HEK293 (cell line): ENCODE data around the gene RFK.

Source experiments
- CTCF ChIA-PET: fragments of 350-600 bp; formaldehyde crosslinking; extraction: SDS; loops from one replicate; lab custom pipeline; 2021; ENCODE audit warnings: antibody characterized with exemption; lab: Yijun Ruan, JAX
- POLR2A ChIA-PET: fragments of 300-600 bp; formaldehyde crosslinking; extraction: SDS; loops from one replicate; lab custom pipeline; 2020; ENCODE audit warnings: antibody characterized with exemption, inconsistent platforms; lab: Yijun Ruan, JAX
- H3K27ac ChIP-seq: fragments of 200-500 bp; sonication (Bioruptor generic); 2 replicates; pipeline ENCODE4 v1.5.1; 2014; ENCODE audit warnings: low read depth, low read length, control low read depth, inconsistent platforms; ENCODE audit errors: extremely low read depth
- H3K36me3 ChIP-seq, 2 experiments: fragments of 200-500 bp in 1 of 2; sonication (Bioruptor generic) in 1 of 2; 1 replicate in 1 of 2; 2 replicates in 1 of 2; pipeline ENCODE4 v1.5.1; 2014 to 2017; ENCODE audit warnings: inconsistent platforms in 2 of 2, low read length in 2 of 2; ENCODE audit not compliant: control insufficient read depth in 2 of 2, insufficient read depth in 1 of 2
- H3K4me1 ChIP-seq: fragments of 200-500 bp; sonication (Bioruptor generic); 2 replicates; pipeline ENCODE4 v1.5.1; 2014; ENCODE audit warnings: mild to moderate bottlenecking, low read length, inconsistent platforms; ENCODE audit not compliant: control insufficient read depth, insufficient read depth
- H3K4me3 ChIP-seq: 2 replicates; pipeline ENCODE4 v1.5.1; 2011; ENCODE audit warnings: low read depth, mild to moderate bottlenecking, control low read depth, low read length, moderate library complexity
- H3K9me3 ChIP-seq: fragments of 200-500 bp; sonication (Bioruptor generic); 2 replicates; pipeline ENCODE4 v1.5.1; 2014; ENCODE audit warnings: low read depth, low read length, inconsistent platforms; ENCODE audit not compliant: control insufficient read depth, insufficient read depth
- BCL11B ChIP-seq: fragments of 450-650 bp; formaldehyde crosslinking; IDR thresholded peaks from 2 replicates; pipeline ENCODE4 v1.5.1; 2016; ENCODE audit warnings: low read depth, missing biosample characterization, missing genetic modification characterization
- KLF1 ChIP-seq: fragments of 450-650 bp; formaldehyde crosslinking; IDR thresholded peaks from 2 replicates; pipeline ENCODE4 v1.5.1; 2016; ENCODE audit warnings: missing biosample characterization, missing genetic modification characterization
- KLF9 ChIP-seq: fragments of 450-650 bp; formaldehyde crosslinking; IDR thresholded peaks from 2 replicates; pipeline ENCODE4 v1.5.1; 2016; ENCODE audit warnings: missing biosample characterization, missing genetic modification characterization, low read depth
- SALL2 ChIP-seq: fragments of 450-650 bp; formaldehyde crosslinking; IDR thresholded peaks from 2 replicates; pipeline ENCODE4 v1.5.0; 2017; ENCODE audit warnings: missing biosample characterization, mild to moderate bottlenecking, missing genetic modification characterization, borderline replicate concordance
- SETDB1 ChIP-seq: IDR thresholded peaks from one replicate; pipeline ENCODE4 v1.6.1; 2017; ENCODE audit warnings: mild to moderate bottlenecking, low read length, moderate library complexity, mixed read lengths; ENCODE audit not compliant: insufficient read length
- TRIM28 ChIP-seq: IDR thresholded peaks from 2 replicates; pipeline ENCODE4 v1.6.1; 2011; ENCODE audit warnings: low read length, control low read depth, borderline replicate concordance
- YY2 ChIP-seq: fragments of 450-650 bp; formaldehyde crosslinking; IDR thresholded peaks from 2 replicates; pipeline ENCODE4 v1.5.1; 2016; ENCODE audit warnings: missing biosample characterization, missing genetic modification characterization
- ZBTB20 ChIP-seq: fragments of 450-650 bp; formaldehyde crosslinking; IDR thresholded peaks from 2 replicates; pipeline ENCODE4 v1.5.1; 2016; ENCODE audit warnings: missing biosample characterization, missing genetic modification characterization
- ZFHX2 ChIP-seq: fragments of 450-650 bp; formaldehyde crosslinking; conservative IDR thresholded peaks from 2 replicates; pipeline ENCODE4 v1.5.1; 2016; ENCODE audit warnings: missing biosample characterization, missing genetic modification characterization
- ZFP41 ChIP-seq: fragments of 450-650 bp; formaldehyde crosslinking; IDR thresholded peaks from 2 replicates; pipeline ENCODE4 v1.5.1; 2016; ENCODE audit warnings: missing biosample characterization, missing genetic modification characterization, borderline replicate concordance
- ZNF146 ChIP-seq: fragments of 450-650 bp; formaldehyde crosslinking; IDR thresholded peaks from 2 replicates; pipeline ENCODE4 v1.5.1; 2016; ENCODE audit warnings: missing biosample characterization, missing genetic modification characterization
- ZNF202 ChIP-seq: fragments of 450-650 bp; formaldehyde crosslinking; IDR thresholded peaks from 2 replicates; pipeline ENCODE4 v1.5.1; 2016; ENCODE audit warnings: missing biosample characterization, missing genetic modification characterization, borderline replicate concordance
- ZNF239 ChIP-seq: fragments of 450-650 bp; formaldehyde crosslinking; IDR thresholded peaks from 2 replicates; pipeline ENCODE4 v1.5.1; 2016; ENCODE audit warnings: missing biosample characterization, missing genetic modification characterization
- ZNF280D ChIP-seq: fragments of 450-650 bp; formaldehyde crosslinking; IDR thresholded peaks from 2 replicates; pipeline ENCODE4 v1.5.1; 2016; ENCODE audit warnings: missing biosample characterization, missing genetic modification characterization
- ZNF366 ChIP-seq: fragments of 450-650 bp; formaldehyde crosslinking; conservative IDR thresholded peaks from 2 replicates; pipeline ENCODE4 v1.5.1; 2016; ENCODE audit warnings: missing biosample characterization, missing genetic modification characterization
- ZNF501 ChIP-seq: fragments of 450-650 bp; formaldehyde crosslinking; IDR thresholded peaks from 2 replicates; pipeline ENCODE4 v1.5.1; 2016; ENCODE audit warnings: missing biosample characterization, missing genetic modification characterization
- ZNF513 ChIP-seq: fragments of 450-650 bp; IDR thresholded peaks from 2 replicates; pipeline ENCODE4 v1.5.1; 2018; ENCODE audit warnings: missing biosample characterization, missing genetic modification characterization
- ZNF544 ChIP-seq: fragments of 450-650 bp; formaldehyde crosslinking; IDR thresholded peaks from 2 replicates; pipeline ENCODE4 v1.5.0; 2017; ENCODE audit warnings: missing biosample characterization, missing genetic modification characterization
- ZNF629 ChIP-seq: fragments of 450-650 bp; formaldehyde crosslinking; IDR thresholded peaks from 2 replicates; pipeline ENCODE4 v1.5.1; 2017; ENCODE audit warnings: missing biosample characterization, missing genetic modification characterization
- ZNF843 ChIP-seq: fragments of 450-650 bp; formaldehyde crosslinking; IDR thresholded peaks from 2 replicates; pipeline ENCODE4 v1.5.1; 2016; ENCODE audit warnings: missing biosample characterization, missing genetic modification characterization
- ZSCAN30 ChIP-seq: fragments of 450-650 bp; IDR thresholded peaks from 2 replicates; pipeline ENCODE4 v1.5.1; 2018; ENCODE audit warnings: missing biosample characterization, mild to moderate bottlenecking, missing genetic modification characterization, moderate library complexity
- TF ChIP-seq, protein P1 (sequence below): fragments of 450-650 bp; formaldehyde crosslinking; IDR thresholded peaks from 2 replicates; pipeline ENCODE4 v1.5.1; 2016; ENCODE audit warnings: missing biosample characterization, missing genetic modification characterization
- TF ChIP-seq, protein P2 (sequence below): fragments of 450-650 bp; formaldehyde crosslinking; IDR thresholded peaks from 2 replicates; pipeline ENCODE4 v1.5.1; 2016; ENCODE audit warnings: missing biosample characterization, missing genetic modification characterization

The RFK gene

GRCh38 chr9:76412638-76413037, 18.4 kb upstream of the RFK start (continued):
- TF ChIP-seq, protein P1, sequence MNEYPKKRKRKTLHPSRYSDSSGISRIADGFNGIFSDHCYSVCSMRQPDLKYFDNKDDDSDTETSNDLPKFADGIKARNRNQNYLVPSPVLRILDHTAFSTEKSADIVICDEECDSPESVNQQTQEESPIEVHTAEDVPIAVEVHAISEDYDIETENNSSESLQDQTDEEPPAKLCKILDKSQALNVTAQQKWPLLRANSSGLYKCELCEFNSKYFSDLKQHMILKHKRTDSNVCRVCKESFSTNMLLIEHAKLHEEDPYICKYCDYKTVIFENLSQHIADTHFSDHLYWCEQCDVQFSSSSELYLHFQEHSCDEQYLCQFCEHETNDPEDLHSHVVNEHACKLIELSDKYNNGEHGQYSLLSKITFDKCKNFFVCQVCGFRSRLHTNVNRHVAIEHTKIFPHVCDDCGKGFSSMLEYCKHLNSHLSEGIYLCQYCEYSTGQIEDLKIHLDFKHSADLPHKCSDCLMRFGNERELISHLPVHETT (tag by site-specific recombination), result no peak
- TF ChIP-seq ZNF146 (tag by site-specific recombination) (no peak), ZBTB20 (tag by site-specific recombination) (no peak), ZFHX2 (no peak), ZSCAN30 (no peak)

- TF ChIP-seq ZNF202 (tag by site-specific recombination) (no peak), KLF1 (tag by site-specific recombination) (no peak)
- TF ChIP-seq, all 188 proteins: peak for 0
- H3K9me3 ChIP-seq, result no peaks in the 10 kb centered on the region
- no peak overlapping the region for H3K4me3 ChIP-seq
- CTCF ChIA-PET, result interaction anchor here (0.6 to 0.8 kb wide), 2 partner anchors 14 to 253 kb away, joined by 3 to 4 read pairs; no protein-coding TSS in a partner anchor
- no peak overlapping the region for H3K27ac ChIP-seq
- no peaks in the 10 kb centered on the region for H3K4me1 ChIP-seq
- POLR2A ChIA-PET, result interaction anchor here (0.7 to 1.3 kb wide), 2 partner anchors 11 to 23 kb away, joined by 3 to 4 read pairs; partner anchors contain the start of gene RFK
- no peaks in the 10 kb centered on the region for H3K36me3 ChIP-seq
Observed at GRCh38 chr9:76405868-76406267, 11.6 kb upstream of the RFK start.

DNA sequence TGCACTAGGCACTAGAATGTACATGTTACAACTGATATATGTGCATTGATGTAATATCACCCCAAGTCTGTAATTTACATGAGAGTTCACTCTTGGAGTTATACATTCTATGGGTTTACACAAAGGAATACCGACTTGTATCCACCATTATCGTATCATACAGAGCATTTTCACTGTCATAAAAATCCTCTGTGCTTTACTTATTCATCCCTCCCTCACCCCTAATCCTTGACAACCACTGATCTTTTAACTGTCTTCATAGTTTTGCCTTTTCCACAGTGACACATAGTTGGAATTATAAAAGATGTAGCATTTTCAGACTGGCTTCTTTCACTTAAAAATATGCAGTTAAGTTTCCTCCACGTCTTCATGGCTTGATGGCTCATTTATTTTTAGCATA, 11.1 kb upstream of the RFK start:
- CTCF ChIA-PET, result interaction anchor here (0.6 to 1.7 kb wide), 6 partner anchors 7 to 298 kb away, joined by 3 to 7 read pairs (median 4); no protein-coding TSS in a partner anchor
- TF ChIP-seq ZNF239 (tag by site-specific recombination), result no peak
- TF ChIP-seq ZNF280D (tag by site-specific recombination), result no peak
- no peak for TF ChIP-seq BCL11B (tag by site-specific recombination)
- no peak for TF ChIP-seq SETDB1
- no peak for TF ChIP-seq ZNF544 (tag by site-specific recombination)
- no peak for TF ChIP-seq ZNF366 (tag by site-specific recombination)
- TF ChIP-seq YY2 (tag by site-specific recombination), result no peak
- no peak for TF ChIP-seq SALL2 (tag by site-specific recombination)
- TF ChIP-seq ZNF843 (tag by site-specific recombination), result no peak
- TF ChIP-seq, protein P2, sequence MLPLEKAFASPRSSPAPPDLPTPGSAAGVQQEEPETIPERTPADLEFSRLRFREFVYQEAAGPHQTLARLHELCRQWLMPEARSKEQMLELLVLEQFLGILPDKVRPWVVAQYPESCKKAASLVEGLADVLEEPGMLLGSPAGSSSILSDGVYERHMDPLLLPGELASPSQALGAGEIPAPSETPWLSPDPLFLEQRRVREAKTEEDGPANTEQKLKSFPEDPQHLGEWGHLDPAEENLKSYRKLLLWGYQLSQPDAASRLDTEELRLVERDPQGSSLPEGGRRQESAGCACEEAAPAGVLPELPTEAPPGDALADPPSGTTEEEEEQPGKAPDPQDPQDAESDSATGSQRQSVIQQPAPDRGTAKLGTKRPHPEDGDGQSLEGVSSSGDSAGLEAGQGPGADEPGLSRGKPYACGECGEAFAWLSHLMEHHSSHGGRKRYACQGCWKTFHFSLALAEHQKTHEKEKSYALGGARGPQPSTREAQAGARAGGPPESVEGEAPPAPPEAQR (tag by site-specific recombination), result no peak
- no peak for TF ChIP-seq ZNF513 (tag by site-specific recombination)
- TF ChIP-seq ZNF629 (tag by site-specific recombination), result no peak
- TF ChIP-seq ZNF501 (tag by site-specific recombination), result no peak
- TF ChIP-seq TRIM28, result no peak
- no peak for TF ChIP-seq KLF9 (tag by site-specific recombination)
- TF ChIP-seq ZFP41 (tag by site-specific recombination), result no peak
- Histone ChIP-seq H3K36me3 (no peaks in the 10 kb centered on the region), H3K27ac (no peak overlapping the region), H3K4me3 (no peak overlapping the region), H3K4me1 (no peaks in the 10 kb centered on the region), H3K9me3 (no peaks in the 10 kb centered on the region)
- POLR2A ChIA-PET, result interaction anchor here (1.6 kb wide), 1 partner anchor 11 kb away, joined by 10 read pairs; the partner anchor contains the start of gene RFK
